HG03039 (cell line): ENCODE data around the gene OR2J1.
"Not testable (repeated sequence)": the region's sequence is repeated elsewhere in the genome, so short reads cannot be mapped to it uniquely, and the experiment has no call there.

ENCODE experiments used
- ATAC-seq: cut with Tn5 transposase; IDR thresholded peaks from one replicate; pipeline ENCODE4 v1.9.1; 2021; ENCODE audit warnings: mild to moderate bottlenecking, moderate library complexity; ENCODE audit not compliant: unreplicated experiment

The OR2J1 gene

GRCh38 chr6:29099190-29099589 is at the start of gene OR2J1:
TSS of gene OR2J1 (plus strand) at chr6:29099490. CDS start at chr6:29100943, 1,453 bp downstream.
- ATAC-seq, result no peak

DNA sequence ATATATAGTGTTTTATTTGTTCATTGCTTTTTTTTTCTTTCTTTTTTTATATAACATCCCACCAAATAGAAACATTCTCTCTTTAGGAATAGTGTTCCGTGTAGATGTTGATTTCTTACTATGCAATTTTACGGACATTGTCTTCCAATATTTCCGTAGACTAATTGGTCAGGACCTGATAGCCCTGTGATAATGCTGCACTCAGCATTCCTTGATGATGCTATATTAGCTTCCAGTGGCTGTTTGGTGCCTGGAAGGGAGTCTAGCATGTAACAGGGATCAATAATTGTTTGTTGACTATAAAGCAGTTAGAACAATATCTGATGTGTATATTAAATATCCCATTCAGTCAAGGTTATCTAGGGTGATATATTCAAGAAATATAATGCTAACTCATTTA is 47.6 kb upstream of the OR2J1 start:
- ATAC-seq, result no peak

DNA sequence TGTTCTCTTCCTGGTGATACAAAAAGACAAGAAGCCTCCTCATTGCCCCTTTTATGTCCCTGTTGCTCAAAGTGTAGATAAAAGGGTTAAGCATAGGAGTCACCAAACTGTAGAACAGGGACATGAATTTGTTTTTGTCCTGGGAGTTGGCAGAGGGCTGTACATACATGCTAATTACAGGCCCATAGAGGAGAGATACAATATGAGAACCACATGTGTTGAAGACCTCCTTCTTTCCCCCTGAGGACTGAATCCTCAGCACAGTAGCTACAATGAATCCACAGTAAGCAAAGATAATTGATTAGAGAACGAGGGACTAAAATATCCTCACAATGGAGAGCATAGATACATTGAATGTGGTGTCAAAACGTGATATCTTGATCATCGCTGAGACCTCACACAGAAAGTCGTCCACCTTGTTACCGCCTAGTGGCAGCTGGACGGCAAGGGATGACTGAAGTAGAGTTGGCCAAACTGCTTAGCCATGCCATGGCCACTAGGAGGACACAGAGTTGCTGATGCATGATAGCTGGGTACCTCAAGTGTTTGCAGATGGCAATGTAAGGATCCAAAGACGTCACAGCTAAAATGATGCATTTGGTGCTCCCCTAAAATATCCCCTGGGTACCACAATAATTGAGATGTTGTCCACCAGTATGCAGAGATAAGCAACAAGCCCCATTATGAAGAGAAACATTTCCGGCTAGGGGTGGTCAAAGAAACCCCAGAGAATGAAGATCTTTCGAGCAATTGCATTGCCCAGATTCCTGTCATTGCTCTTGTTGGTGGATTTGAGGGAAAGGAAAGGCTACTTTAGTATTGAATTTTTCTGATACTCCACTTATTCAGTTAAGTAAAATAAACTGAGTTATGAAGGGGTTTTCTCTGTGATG is 27.2 kb upstream of the OR2J1 start:
- ATAC-seq, result no peak

GRCh38 chr6:29079203-29079602 is 20.1 kb upstream of the OR2J1 start:
- no peak for ATAC-seq

- no peak for ATAC-seq
These were observed 18.0 kb upstream of the OR2J1 start for GRCh38 chr6:29081312-29081711.

GRCh38 chr6:29082457-29082856 is 16.8 kb upstream of the OR2J1 start:
- ATAC-seq, result no peak

- no peak for ATAC-seq
These were observed 12.1 kb upstream of the OR2J1 start, which contains the start of gene OR2B3 for GRCh38 chr6:29087213-29087612. TSS of gene OR2B3 (minus strand) at chr6:29087313. CDS start at chr6:29087248, 65 bp downstream.

DNA sequence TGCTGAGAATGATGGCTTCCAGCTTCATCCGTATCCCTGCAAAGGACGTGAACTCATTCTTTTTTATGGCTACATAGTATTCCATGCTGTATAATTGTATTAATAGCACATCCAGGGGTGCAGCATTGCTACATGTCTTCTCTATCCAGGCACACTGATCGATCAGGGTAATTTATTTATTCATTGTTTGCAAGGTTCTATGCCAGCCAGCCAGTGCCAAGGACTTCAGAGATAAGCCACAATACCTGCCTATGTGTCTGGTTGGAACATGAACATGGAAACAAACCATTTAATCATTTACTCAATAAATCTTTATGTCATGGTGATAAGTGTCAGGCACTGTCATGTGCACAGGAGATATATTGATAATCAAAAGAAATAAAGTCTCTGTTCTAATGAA is 6.3 kb upstream of the OR2J1 start:
- ATAC-seq, result no peak

DNA sequence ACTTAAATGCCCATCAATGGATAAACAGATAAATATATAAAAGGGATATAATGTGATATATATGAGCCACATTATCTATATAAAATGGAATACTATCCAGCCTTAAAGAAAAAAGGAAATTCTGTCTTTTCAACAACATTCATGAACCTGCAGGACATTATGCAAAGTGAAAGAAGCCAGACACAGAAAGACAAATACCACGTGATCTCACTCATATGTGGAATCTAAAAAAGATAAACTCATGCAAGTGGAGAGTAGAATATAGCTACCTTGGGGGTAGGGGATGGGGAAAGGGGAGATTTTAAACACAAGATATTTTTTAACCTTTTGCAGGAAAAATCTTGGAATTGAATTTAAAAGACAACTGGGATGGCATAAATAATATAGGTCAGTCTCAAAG is 1.5 kb upstream of the OR2J1 start:
- no peak for ATAC-seq

DNA sequence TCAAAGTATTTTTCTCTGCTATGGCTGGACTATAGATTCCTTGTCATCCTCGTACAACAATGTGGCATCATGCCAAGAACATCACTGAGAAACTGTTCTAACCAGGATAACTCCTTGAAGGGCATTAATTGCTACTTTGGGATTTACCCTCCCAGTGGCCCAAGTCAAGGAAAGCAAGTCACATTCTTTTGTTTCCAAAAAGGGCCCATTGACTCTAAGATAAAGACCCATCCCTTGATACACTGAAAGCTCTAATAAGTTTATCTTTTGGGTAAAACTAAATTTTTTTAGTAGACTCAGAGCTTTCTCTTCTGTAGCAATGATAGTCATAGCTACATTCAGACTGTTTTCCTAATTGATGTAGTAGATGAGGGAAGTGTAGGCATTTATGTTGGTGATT is 8.5 kb downstream of the OR2J1 start, which contains the start of gene OR2J3:
OR2J3 (plus strand) TSS at position 301 of the 400 bp plus-strand sequence. CDS start 3,833 bp downstream, outside the sequence.
- ATAC-seq, result no peak

- ATAC-seq, result no peak
These were observed 12.8 kb downstream of the OR2J1 start for GRCh38 chr6:29112135-29112534.

DNA sequence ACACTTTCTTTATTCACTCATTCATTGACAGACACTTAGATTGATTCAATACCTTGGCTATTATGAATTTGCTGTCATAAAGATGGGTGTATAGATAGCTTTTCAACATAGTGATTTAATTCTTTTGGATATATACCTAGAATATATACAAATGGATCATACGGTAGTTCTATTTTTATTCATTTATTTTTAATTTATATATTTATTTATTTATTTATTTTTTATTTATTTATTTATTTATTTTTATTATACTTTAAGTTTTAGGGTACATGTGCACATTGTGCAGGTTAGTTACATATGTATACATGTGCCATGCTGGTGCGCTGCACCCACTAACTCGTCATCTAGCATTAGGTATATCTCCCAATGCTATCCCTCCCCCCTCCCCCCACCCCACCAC is 15.7 kb downstream of the OR2J1 start:
- not testable (repeated sequence) for ATAC-seq

- no peak for ATAC-seq
These were observed 30.2 kb downstream of the OR2J1 start for GRCh38 chr6:29129326-29130012.

GRCh38 chr6:29130644-29131043 is 31.4 kb downstream of the OR2J1 start:
- ATAC-seq, result no peak

DNA sequence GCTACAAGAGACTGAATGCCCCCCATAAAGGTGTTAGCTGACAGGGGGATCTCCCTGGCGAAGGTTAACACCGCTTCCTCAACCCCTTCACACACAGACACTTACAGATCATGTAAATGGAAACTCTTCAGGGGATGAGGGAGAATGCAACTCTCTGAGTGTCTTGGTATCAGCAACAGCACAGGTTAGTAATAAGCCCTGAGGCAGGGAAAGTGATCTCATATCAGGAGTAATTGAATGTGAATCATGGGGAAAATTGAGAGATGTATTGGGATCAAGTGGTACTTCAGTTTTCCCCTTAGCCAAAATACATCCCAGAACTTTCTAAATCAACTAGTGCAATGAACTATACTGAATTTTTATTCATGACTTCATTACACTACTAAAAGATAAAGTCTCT is 32.4 kb downstream of the OR2J1 start:
- ATAC-seq, result no peak

- no peak for ATAC-seq
These were observed 38.4 kb downstream of the OR2J1 start for GRCh38 chr6:29137724-29138123.

- ATAC-seq, result no peak
These were observed 42.3 kb downstream of the OR2J1 start for GRCh38 chr6:29141606-29142005.

- no peak for ATAC-seq
These were observed 43.0 kb downstream of the OR2J1 start for GRCh38 chr6:29142309-29142708.

DNA sequence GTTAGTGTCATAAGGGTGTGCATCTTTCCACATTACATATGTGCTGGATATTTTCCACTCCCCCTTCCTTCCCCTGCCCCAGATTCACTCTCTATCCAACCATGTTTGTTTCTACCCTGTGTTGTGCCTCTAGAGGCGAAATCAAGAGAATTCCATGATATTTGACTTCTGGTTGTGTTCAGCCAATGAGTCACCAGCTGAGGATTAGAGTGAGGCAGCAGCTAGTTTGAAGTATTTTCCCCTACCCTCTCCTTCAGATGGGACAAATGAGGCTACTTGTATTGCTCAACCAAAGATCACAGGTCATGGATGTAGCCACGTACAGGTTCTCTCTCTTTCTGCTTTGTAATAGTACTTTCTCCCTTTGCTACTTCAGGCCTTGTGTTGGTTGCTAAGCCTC is 46.9 kb downstream of the OR2J1 start:
- ATAC-seq, result no peak

DNA sequence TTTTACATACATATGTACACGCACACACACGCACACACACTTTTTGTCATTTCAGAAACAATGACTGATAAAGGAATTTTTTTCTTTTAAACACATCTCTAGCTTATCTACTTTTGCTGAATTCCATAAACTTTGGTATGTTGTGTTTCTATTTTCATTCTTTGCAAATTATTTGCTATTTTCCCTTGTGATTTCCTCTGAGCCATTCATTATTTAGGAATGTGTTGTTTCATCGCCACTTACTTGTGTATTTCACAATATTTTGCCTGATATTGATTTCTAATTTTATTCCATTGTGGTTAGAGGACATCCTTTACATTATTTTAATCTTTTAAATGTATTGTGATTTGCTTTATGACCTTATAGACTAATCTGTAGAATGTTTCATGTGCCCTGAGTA is 47.8 kb downstream of the OR2J1 start:
- ATAC-seq, result no peak

- not testable (repeated sequence) for ATAC-seq
These were observed 50.2 kb downstream of the OR2J1 start for GRCh38 chr6:29149444-29149843.
